ENCODE results near the gene OGFR.

GRCh38 chr20:62831361-62831788 lies 26.7 kb downstream of the OGFR start:
- no peak for TF ChIP-seq CTCF (conservative IDR thresholded peaks at IDR 0.05)
- TF ChIP-seq ZFX (IDR thresholded peaks at IDR 0.05) = no peak
